Nephron (organoid): Measurements from ENCODE around the gene EHBP1L1.

Source experiments
- H3K27ac Mint-ChIP-seq, 3 experiments: 2 replicates each; pipeline ENCODE4 v1.8.0; 2020; ENCODE audit warnings: mixed read lengths in 3 of 3, mild to moderate bottlenecking in 2 of 3, moderate library complexity in 1 of 3
- H3K27me3 Mint-ChIP-seq: 2 replicates; pipeline ENCODE4 v1.8.0; 2021; ENCODE audit warnings: low read depth, mild to moderate bottlenecking, moderate library complexity, mixed read lengths
- H3K36me3 Mint-ChIP-seq: 2 replicates; pipeline ENCODE4 v1.8.0; 2020; ENCODE audit warnings: low read depth, mixed read lengths
- H3K4me1 Mint-ChIP-seq: 2 replicates; pipeline ENCODE4 v1.8.0; 2020; ENCODE audit warnings: mixed read lengths
- H3K4me3 Mint-ChIP-seq, 3 experiments: 2 replicates each; pipeline ENCODE4 v1.8.0; 2020; ENCODE audit warnings: mild to moderate bottlenecking in 3 of 3, mixed read lengths in 3 of 3, moderate library complexity in 2 of 3
- H3K9me3 Mint-ChIP-seq: 2 replicates; pipeline ENCODE4 v1.8.0; 2020; ENCODE audit warnings: mixed read lengths
- TF ChIP-seq, protein P1 (sequence below), 3 experiments: fragments of 200-600 bp; sonication (generic); IDR thresholded peaks; one replicate each; pipeline ENCODE4 v1.5.0; 2021; ENCODE audit warnings: antibody characterized with exemption in 3 of 3; ENCODE audit not compliant: unreplicated experiment in 3 of 3

Gene EHBP1L1

DNA sequence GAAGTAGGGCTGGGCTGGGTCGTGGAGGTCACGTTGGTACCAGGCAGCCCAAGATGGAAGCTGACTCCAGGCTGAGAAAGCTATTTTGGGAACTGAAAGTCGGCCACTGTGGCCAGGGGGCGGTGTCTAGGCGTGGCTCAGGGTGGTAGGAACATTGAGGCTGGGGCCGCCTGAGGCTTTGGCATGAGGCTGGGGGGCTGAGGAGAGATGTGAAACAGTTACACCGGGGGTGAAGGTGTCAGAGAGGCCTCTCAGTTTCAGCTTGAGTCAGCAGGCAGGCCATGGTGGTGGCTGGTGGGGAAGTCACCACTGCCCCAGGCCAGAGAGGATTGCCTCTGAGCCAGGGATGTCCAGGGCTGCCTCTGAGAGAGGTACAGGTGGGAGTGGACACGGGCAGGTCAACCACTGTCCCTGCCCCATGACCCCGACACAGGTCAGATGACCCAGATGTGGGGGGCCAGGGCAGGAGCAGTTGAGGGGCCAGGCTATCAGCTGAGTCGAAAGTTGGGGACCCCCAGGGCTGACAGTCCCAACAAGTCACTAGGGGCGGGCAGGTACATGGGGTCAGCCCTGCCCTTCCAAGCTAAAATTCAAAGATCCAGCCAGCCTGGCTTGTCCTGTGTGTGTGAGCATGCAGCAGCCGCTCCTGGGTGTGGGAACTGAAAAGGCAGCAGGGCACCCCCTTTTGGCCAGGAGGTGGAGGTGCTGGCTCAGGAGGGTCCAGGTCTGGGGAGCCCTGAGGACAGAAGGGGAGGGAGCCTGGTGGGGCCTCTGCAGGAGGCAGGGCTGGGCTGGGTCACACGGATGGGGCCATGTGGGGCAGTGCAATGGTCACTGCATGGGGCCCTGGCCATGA, 12.6 kb downstream of the EHBP1L1 start:
- no peaks in the 10 kb centered on the region for H3K9me3 Mint-ChIP-seq
- TF ChIP-seq, protein P1, sequence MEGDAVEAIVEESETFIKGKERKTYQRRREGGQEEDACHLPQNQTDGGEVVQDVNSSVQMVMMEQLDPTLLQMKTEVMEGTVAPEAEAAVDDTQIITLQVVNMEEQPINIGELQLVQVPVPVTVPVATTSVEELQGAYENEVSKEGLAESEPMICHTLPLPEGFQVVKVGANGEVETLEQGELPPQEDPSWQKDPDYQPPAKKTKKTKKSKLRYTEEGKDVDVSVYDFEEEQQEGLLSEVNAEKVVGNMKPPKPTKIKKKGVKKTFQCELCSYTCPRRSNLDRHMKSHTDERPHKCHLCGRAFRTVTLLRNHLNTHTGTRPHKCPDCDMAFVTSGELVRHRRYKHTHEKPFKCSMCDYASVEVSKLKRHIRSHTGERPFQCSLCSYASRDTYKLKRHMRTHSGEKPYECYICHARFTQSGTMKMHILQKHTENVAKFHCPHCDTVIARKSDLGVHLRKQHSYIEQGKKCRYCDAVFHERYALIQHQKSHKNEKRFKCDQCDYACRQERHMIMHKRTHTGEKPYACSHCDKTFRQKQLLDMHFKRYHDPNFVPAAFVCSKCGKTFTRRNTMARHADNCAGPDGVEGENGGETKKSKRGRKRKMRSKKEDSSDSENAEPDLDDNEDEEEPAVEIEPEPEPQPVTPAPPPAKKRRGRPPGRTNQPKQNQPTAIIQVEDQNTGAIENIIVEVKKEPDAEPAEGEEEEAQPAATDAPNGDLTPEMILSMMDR (IDR thresholded peaks at IDR 0.05; ENCODE audit: unreplicated experiment in 3 of 3): peak; percentile 28 to 40 (median 32)
- peak overlapping the region in 1 of 3 experiments; percentile 38 for H3K4me3 Mint-ChIP-seq
- H3K36me3 Mint-ChIP-seq: peaks cover 4% of the 10 kb centered on the region
- H3K27ac Mint-ChIP-seq: peak overlapping the region in 1 of 3 experiments; percentile 23
- peaks cover 27% of the 10 kb centered on the region for H3K4me1 Mint-ChIP-seq
- H3K27me3 Mint-ChIP-seq: peaks cover 19% of the 10 kb centered on the region

DNA sequence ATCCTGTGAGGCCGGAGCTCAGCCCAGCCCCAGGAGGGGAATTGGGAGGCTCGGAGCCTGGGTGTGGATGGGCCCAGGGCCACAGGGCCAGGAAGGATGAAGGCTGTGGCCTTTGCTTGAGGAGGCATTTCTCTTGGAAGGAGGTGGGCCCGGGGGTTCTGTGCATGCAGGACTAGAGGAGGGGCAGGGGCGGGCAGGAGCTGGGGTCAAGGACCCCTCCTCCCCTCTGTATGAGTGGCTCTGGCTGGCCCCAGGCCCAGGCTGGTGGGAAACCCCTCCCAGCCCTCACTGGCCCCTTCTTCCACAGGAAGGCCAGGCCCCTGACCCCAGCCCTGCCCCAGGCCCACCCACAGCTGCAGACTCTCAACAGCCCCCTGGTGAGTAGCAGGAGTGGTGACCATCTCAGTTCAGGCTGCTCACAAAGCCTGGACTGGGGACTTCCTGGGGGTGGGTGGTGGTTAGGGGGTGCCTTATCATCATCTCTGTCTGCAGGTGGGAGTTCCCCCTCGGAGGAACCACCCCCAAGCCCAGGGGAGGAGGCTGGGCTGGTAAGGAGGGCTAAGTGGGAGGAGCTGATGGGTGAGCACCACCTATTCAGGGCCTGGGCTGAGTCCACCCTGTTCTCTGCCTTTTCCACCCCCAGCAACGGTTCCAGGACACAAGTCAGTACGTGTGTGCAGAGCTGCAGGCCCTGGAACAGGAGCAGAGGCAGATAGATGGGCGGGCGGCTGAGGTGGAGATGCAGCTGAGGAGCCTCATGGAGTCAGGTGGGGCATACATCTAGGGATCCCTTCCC, 13.8 kb downstream of the EHBP1L1 start:
- Mint-ChIP-seq H3K4me3 (no peak overlapping the region), H3K4me1 (peaks cover 27% of the 10 kb centered on the region), H3K27me3 (peaks cover 24% of the 10 kb centered on the region), H3K27ac (no peak overlapping the region), H3K36me3 (peaks cover 4% of the 10 kb centered on the region), H3K9me3 (no peaks in the 10 kb centered on the region)
- TF ChIP-seq, protein P1 (IDR thresholded peaks at IDR 0.05; ENCODE audit: unreplicated experiment in 3 of 3): no peak

DNA sequence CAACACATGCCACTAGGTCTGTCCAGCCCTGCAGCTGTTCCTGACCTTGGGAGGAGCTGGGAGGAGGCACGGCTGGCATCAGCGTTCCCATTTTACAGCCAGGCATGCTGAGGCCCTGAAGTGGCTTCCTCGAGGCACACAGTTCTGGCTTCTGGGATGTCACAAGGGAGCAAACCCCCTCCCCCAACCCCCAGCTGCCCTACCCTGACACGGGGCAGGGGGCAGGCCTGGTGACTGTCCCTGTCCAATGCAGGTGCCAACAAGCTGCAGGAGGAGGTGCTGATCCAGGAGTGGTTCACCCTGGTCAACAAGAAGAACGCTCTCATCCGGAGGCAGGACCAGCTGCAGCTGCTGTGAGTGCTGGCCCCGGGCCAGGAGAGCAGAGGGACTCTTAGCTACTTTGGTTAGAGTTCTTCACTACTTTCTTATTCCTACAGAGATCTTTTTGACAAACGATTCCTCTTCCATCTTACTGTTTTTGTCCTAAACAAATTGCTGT, 14.4 kb downstream of the EHBP1L1 start:
- Mint-ChIP-seq H3K27ac (peak overlapping the region in 2 of 3 experiments; percentile 77), H3K4me1 (peaks cover 27% of the 10 kb centered on the region), H3K4me3 (peak overlapping the region; percentile 40 to 65 (median 60)), H3K27me3 (peaks cover 29% of the 10 kb centered on the region), H3K36me3 (peaks cover 4% of the 10 kb centered on the region), H3K9me3 (no peaks in the 10 kb centered on the region)
- TF ChIP-seq, protein P1 (IDR thresholded peaks at IDR 0.05; ENCODE audit: unreplicated experiment in 3 of 3): no peak

DNA sequence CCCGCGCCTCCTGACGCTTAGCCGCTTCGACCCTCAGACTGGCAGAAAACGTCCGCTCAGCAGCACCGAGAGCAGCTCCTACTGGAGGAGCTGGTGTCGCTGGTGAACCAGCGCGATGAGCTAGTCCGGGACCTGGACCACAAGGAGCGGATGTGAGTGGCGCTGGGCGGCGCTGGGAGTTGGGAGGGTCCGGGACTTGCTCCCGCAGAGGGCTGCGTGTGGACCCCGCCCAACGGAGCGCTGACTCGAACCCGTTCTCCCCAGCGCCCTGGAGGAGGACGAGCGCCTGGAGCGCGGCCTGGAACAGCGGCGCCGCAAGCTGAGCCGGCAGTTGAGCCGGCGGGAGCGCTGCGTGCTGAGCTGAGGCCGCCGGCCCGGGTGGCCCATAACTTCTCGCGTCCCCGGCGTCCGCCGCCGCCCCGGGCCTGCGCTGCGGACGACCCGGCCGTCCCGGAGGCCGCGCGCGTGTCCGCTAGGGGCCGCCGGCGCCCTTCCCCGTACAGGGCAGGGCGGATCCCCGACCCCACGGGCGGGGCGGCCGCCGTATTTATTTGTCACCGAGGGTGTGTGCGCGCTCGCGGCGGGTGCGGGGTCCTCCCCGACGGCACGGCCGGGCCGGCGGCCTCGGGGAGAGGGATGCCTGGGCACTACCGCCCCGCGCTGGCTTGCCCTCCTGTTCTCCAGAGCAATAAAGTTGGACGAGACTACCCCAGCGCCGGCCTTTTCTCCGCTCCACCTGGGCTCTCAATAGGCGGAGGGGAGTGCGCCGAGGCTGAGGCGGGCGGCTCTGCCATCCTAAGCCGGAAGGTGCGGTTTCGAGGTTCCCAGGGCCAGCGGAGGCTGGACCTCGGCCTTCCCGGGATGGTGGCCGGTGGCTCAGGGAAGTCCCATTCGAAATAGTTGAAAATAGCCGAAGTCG, 16.3 kb downstream of the EHBP1L1 start:
- H3K36me3 Mint-ChIP-seq: peaks cover 4% of the 10 kb centered on the region
- H3K27ac Mint-ChIP-seq: no peak overlapping the region
- H3K27me3 Mint-ChIP-seq: peaks cover 32% of the 10 kb centered on the region
- TF ChIP-seq, protein P1 (IDR thresholded peaks at IDR 0.05; ENCODE audit: unreplicated experiment in 3 of 3): peak in 2 of 3 experiments; percentile 6 to 35
- peak overlapping the region in 1 of 3 experiments; percentile 45 for H3K4me3 Mint-ChIP-seq
- H3K4me1 Mint-ChIP-seq: peaks cover 18% of the 10 kb centered on the region
- no peaks in the 10 kb centered on the region for H3K9me3 Mint-ChIP-seq

DNA sequence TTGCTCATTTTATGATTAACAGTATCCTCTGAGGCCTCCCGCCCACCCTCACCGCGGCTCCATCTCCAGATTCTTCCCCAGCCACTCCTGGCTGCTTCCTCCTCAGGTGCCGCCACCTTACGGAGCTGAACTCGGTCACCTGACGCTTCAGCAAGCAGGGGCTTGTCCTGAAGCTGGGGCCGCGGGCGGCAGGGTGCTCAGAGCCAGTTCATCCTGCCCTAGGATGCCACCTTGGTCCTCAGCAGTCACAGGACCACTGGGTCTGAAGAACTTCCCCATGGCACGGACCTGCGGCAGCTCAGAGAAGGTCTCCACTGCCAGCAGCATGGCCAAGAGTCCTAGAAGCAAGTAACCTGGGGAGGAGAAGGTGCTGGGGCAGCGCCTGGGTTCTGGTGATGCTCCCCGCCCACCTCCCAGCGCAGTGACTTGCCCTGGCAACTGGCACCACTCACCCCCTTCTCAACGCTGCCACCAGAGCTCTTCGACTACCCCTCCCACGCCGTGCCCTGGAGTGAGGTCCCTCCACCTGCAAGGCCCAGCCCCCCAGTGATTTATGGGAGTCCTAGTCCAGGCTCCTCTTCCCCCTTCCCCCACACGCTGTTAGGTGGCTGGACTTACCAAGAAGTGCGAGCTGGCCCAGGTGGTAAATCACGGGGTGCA, 17.1 kb downstream of the EHBP1L1 start:
- TF ChIP-seq, protein P1 (IDR thresholded peaks at IDR 0.05; ENCODE audit: unreplicated experiment in 3 of 3): no peak
- H3K27ac Mint-ChIP-seq: no peak overlapping the region
- peaks cover 7% of the 10 kb centered on the region for H3K36me3 Mint-ChIP-seq
- H3K27me3 Mint-ChIP-seq: peaks cover 32% of the 10 kb centered on the region
- peak overlapping the region in 2 of 3 experiments; percentile 32 to 36 for H3K4me3 Mint-ChIP-seq
- no peaks in the 10 kb centered on the region for H3K9me3 Mint-ChIP-seq
- peaks cover 12% of the 10 kb centered on the region for H3K4me1 Mint-ChIP-seq
